ENCODE measurements around the gene UBE2E2.

The UBE2E2 gene

GRCh38 chr3:23444386-23444785 lies 241.3 kb downstream of the UBE2E2 start:
- no peak for DNase-seq

GRCh38 chr3:23446301-23446700 lies 243.2 kb downstream of the UBE2E2 start:
- DNase-seq: no peak

GRCh38 chr3:23448998-23449537 lies 245.9 kb downstream of the UBE2E2 start:
- DNase-seq: no peak

- DNase-seq: no peak
Measured at GRCh38 chr3:23450051-23450450, 246.9 kb downstream of the UBE2E2 start.

GRCh38 chr3:23450806-23451205 lies 247.7 kb downstream of the UBE2E2 start:
- no peak for DNase-seq

- no peak for DNase-seq
Measured at GRCh38 chr3:23452408-23452807, 249.3 kb downstream of the UBE2E2 start.

- no peak for DNase-seq
Measured at GRCh38 chr3:23455084-23455483, 252.0 kb downstream of the UBE2E2 start.

- DNase-seq: no peak
Measured at GRCh38 chr3:23455775-23456174, 252.6 kb downstream of the UBE2E2 start.

GRCh38 chr3:23457697-23458096 lies 254.6 kb downstream of the UBE2E2 start:
- no peak for DNase-seq

- no peak for DNase-seq
Measured at GRCh38 chr3:23459465-23459864, 256.3 kb downstream of the UBE2E2 start.

- no peak for DNase-seq
Measured at GRCh38 chr3:23459889-23460546, 256.9 kb downstream of the UBE2E2 start.

- DNase-seq: no peak
Measured at GRCh38 chr3:23461069-23461468, 257.9 kb downstream of the UBE2E2 start.

GRCh38 chr3:23463791-23464190 lies 260.7 kb downstream of the UBE2E2 start:
- DNase-seq: no peak

- no peak for DNase-seq
Measured at GRCh38 chr3:23465569-23465968, 262.4 kb downstream of the UBE2E2 start.

- no peak for DNase-seq
Measured at GRCh38 chr3:23468203-23468602, 265.1 kb downstream of the UBE2E2 start.

- DNase-seq: no peak
Measured at GRCh38 chr3:23474580-23475357, 271.6 kb downstream of the UBE2E2 start.

GRCh38 chr3:23475446-23475845 lies 272.3 kb downstream of the UBE2E2 start:
- DNase-seq: no peak

- no peak for DNase-seq
Measured at GRCh38 chr3:23479026-23479425, 275.9 kb downstream of the UBE2E2 start.

GRCh38 chr3:23479615-23480328 lies 276.6 kb downstream of the UBE2E2 start:
- DNase-seq: no peak

GRCh38 chr3:23480329-23480714 lies 277.2 kb downstream of the UBE2E2 start:
- DNase-seq: no peak

GRCh38 chr3:23481011-23481615 lies 278.0 kb downstream of the UBE2E2 start:
- no peak for DNase-seq

GRCh38 chr3:23481616-23482278 lies 278.6 kb downstream of the UBE2E2 start:
- DNase-seq: no peak

GRCh38 chr3:23484386-23484785 lies 281.3 kb downstream of the UBE2E2 start:
- DNase-seq: no peak

Measured in stimulated activated CD4-positive, alpha-beta T cell treated with anti-CD3 and anti-CD28 coated beads, Interleukin-4, amount 100 ng/mL, for 24 hours (primary cell).